ENCODE results near the gene OR10G3.
A peak's percentile ranks its signal among the peaks of the same experiment; 100 is the strongest.
"Not testable (repeated sequence)": the region's sequence is repeated elsewhere in the genome, so short reads cannot be mapped to it uniquely, and the experiment has no call there.

Gene OR10G3

GRCh38 chr14:21579976-21580375 lies at the start of gene OR10G3:
Gene OR10G3 (minus strand): TSS chr14:21580076. CDS start chr14:21570744, 9,332 bp downstream.
- DNase-seq = no peak

GRCh38 chr14:21626491-21627230 lies 46.8 kb upstream of the OR10G3 start:
- DNase-seq = no peak

GRCh38 chr14:21617614-21618013 lies 37.7 kb upstream of the OR10G3 start:
- DNase-seq = no peak

- no peak for DNase-seq
These were observed 34.4 kb upstream of the OR10G3 start for GRCh38 chr14:21614240-21614639.

- peak; percentile 3 for DNase-seq
These were observed 32.4 kb upstream of the OR10G3 start for GRCh38 chr14:21612324-21612723.

GRCh38 chr14:21602181-21602580 lies 22.3 kb upstream of the OR10G3 start:
- DNase-seq = not testable (repeated sequence)

- DNase-seq = no peak
These were observed 9.4 kb upstream of the OR10G3 start for GRCh38 chr14:21589317-21589716.

- DNase-seq = no peak
These were observed 4.2 kb downstream of the OR10G3 start for GRCh38 chr14:21575661-21576060.

GRCh38 chr14:21572604-21573003 lies 7.3 kb downstream of the OR10G3 start:
- DNase-seq = no peak

- DNase-seq = no peak
These were observed 21.1 kb downstream of the OR10G3 start for GRCh38 chr14:21558703-21559170.

- peak; percentile 95 for DNase-seq
These were observed 22.6 kb downstream of the OR10G3 start for GRCh38 chr14:21557084-21557901.

GRCh38 chr14:21556378-21557083 lies 23.3 kb downstream of the OR10G3 start:
- DNase-seq = no peak

DNA sequence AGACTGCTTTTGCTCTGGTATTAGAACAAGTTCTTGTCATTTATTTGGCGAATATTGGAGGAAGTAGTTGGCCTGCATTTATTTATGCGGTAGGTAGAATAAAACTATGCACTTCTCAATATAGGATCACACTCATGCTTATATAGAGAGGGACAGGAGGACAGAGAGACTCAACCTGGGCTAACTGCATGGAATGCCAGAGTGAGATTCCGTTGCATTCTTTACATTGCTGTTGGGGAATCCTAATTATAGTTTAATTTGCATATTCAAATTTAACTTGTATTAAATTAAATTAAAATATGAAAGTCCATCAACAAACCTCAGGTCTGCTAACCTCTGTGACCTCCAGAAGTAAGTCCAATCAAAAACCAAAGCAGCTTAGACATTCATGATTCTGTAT lies 26.6 kb downstream of the OR10G3 start:
- no peak for DNase-seq

GRCh38 chr14:21544588-21544987 lies 35.3 kb downstream of the OR10G3 start:
- DNase-seq = not testable (repeated sequence)

- no peak for DNase-seq
These were observed 35.9 kb downstream of the OR10G3 start for GRCh38 chr14:21543963-21544362.

DNA sequence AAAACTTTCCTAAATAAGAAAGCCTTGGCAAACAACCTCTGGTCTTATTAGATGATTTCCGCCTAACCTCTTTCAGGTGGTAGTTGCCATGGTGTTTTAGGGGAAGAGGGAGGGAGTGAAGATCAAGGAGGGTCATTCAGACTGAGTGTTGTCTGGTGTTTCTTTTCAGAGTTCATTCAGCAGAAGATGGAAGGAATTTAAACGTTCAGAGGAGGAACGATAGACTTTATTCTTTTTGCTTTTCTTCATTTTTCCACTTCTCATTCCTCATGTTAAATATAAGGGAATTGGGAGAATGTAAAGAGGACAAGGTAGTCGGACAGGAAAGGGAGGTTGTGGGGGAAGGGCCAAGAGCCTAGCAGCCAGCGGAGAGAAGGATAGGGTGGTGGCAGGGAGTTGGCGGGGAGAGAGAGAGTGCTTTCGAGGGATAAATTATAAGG lies 36.3 kb downstream of the OR10G3 start:
- no peak for DNase-seq

- no peak for DNase-seq
These were observed 38.3 kb downstream of the OR10G3 start for GRCh38 chr14:21541413-21542074.

DNA sequence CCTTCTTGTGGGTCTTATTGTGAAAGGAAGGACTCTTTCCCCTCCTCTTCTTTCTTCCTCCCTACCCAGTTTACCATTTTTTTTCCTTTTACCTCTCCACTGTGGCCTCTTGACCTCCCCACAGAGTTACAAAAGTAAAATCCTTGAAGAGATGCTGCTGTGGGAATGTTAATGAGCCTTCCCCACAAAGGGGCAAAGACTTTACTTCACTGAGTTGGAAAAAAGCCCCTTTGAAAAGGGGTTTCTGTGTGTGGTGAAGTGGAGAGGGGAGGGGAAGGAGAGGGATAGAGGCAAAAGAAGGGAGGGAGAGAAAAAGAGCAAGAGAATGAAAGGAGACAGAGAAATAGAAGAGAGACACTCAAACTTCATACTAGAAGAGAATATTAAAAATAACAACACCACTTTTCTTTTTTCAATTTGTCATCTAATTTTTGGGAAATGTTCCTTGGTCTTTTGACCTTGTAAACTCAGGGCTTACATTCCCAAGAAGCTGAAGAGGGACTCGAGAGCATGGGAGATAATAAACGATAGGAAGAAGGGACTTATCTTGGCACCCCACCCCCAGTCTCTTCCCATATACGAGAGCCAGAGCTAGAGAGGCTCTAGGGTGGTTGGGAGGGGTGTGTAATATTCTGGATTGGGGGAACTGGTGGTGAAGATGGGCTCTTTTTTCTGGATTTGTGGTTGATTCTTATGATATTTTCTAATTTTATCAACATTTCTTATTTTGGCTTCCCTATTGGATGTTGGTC lies 40.5 kb downstream of the OR10G3 start:
- no peak for DNase-seq

GRCh38 chr14:21537090-21537424 lies 42.8 kb downstream of the OR10G3 start:
- DNase-seq = no peak

DNA sequence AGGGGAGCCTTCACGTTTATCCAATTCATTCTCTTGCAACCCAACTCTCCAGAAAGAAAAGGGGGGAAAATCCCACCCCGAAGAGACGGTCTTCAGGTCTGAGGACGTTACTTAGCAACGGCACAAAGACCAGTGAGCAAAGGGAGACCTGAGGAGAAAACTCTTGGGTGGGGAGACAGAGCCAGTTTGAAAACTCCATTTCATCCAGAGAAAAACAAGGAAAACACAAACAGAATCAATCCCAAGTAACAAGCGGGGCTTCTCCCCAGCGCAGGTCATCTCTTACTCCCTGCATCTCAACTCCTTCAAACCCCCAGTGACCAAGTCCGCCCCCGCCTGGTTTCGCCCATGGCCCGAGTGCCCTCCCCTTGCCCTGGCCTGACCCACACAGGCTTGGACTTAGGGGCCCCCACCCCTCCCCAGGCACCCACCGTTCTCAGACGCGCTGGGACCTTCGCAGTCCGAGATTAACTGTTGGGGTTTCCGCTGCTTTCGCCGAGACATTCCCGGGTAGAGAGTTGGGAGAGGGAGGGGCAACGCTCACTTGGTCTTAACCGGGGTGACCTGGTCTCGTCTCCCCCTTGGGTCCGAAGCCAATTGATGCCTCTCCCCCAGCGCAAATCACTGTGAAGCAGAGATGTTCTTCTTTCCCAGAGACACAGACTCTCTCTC lies 43.3 kb downstream of the OR10G3 start:
- DNase-seq = no peak
